ENCODE data around the gene EHD1.
A peak's percentile ranks its signal among the peaks of the same experiment; 100 is the strongest.

Gene EHD1

GRCh38 chr11:64884019-64884418, 5.6 kb upstream of the EHD1 start:
- Histone ChIP-seq H2BK120ac (ENCODE audit: insufficient read depth, low read length, poor library complexity) (no peak overlapping the region), H2BK5ac (ENCODE audit: low read depth, low read length, poor library complexity) (no peak overlapping the region), H2AK5ac (ENCODE audit: low read length) (no peak overlapping the region), H4K12ac (ENCODE audit: low read depth, low read length) (no peak overlapping the region), H3K36me3 (ENCODE audit: control insufficient read depth in 1 of 2, insufficient read depth in 2 of 2, low read length in 2 of 2) (no peaks in the 10 kb centered on the region), H3K4me1 (ENCODE audit: control insufficient read depth in 1 of 2, insufficient read depth in 2 of 2, low read length in 2 of 2) (peaks cover 5 to 12% of the 10 kb centered on the region in 2 experiments), H3K4ac (ENCODE audit: low read depth, low read length) (no peak overlapping the region), H3K27me3 (ENCODE audit: insufficient read depth, low read length) (no peaks in the 10 kb centered on the region), H3K27ac (ENCODE audit: low read depth, low read length) (no peak overlapping the region), H3K18ac (ENCODE audit: low read length) (no peak overlapping the region), H2AFZ (ENCODE audit: insufficient read depth, low read length, poor library complexity) (no peak overlapping the region), H3K79me1 (ENCODE audit: low read length) (peaks cover 8% of the 10 kb centered on the region), H3K23ac (ENCODE audit: low read length) (no peak overlapping the region), H3K9ac (ENCODE audit: low read length) (no peak overlapping the region), H3K79me2 (ENCODE audit: control insufficient read depth, insufficient read depth, low read length, poor library complexity) (peaks cover 1% of the 10 kb centered on the region), H3K4me3 (ENCODE audit: low read depth, low read length) (no peak overlapping the region), H4K91ac (ENCODE audit: low read depth, low read length) (peak overlapping the region; percentile 1), H3K9me3 (ENCODE audit: insufficient read depth, low read depth, low read length) (no peaks in the 10 kb centered on the region), H4K8ac (ENCODE audit: low read depth, low read length) (no peak overlapping the region), H3K14ac (ENCODE audit: low read length) (no peak overlapping the region), H2BK12ac (ENCODE audit: low read length) (no peak overlapping the region), H3K4me2 (ENCODE audit: low read length) (no peak overlapping the region)
- WGBS (ENCODE audit: extremely low coverage, insufficient coverage, insufficient read length): no CpG with 5 or more reads among the region's 8 CpGs
- DNase-seq: no peak

GRCh38 chr11:64883575-64883974, 5.2 kb upstream of the EHD1 start:
- Histone ChIP-seq H4K12ac (ENCODE audit: low read depth, low read length) (no peak overlapping the region), H2BK120ac (ENCODE audit: insufficient read depth, low read length, poor library complexity) (no peak overlapping the region), H3K4me1 (ENCODE audit: control insufficient read depth in 1 of 2, insufficient read depth in 2 of 2, low read length in 2 of 2) (peaks cover 4 to 12% of the 10 kb centered on the region in 2 experiments), H3K9ac (ENCODE audit: low read length) (no peak overlapping the region), H3K79me1 (ENCODE audit: low read length) (peaks cover 11% of the 10 kb centered on the region), H3K27ac (ENCODE audit: low read depth, low read length) (no peak overlapping the region), H3K18ac (ENCODE audit: low read length) (no peak overlapping the region), H3K27me3 (ENCODE audit: insufficient read depth, low read length) (no peaks in the 10 kb centered on the region), H2AK5ac (ENCODE audit: low read length) (no peak overlapping the region), H3K4me2 (ENCODE audit: low read length) (no peak overlapping the region), H3K14ac (ENCODE audit: low read length) (no peak overlapping the region), H3K36me3 (ENCODE audit: control insufficient read depth in 1 of 2, insufficient read depth in 2 of 2, low read length in 2 of 2) (no peaks in the 10 kb centered on the region), H4K8ac (ENCODE audit: low read depth, low read length) (no peak overlapping the region), H2BK12ac (ENCODE audit: low read length) (no peak overlapping the region), H3K4me3 (ENCODE audit: low read depth, low read length) (no peak overlapping the region), H2AFZ (ENCODE audit: insufficient read depth, low read length, poor library complexity) (no peak overlapping the region), H2BK5ac (ENCODE audit: low read depth, low read length, poor library complexity) (no peak overlapping the region), H4K91ac (ENCODE audit: low read depth, low read length) (peak overlapping the region; percentile 1), H3K9me3 (ENCODE audit: insufficient read depth, low read depth, low read length) (no peaks in the 10 kb centered on the region), H3K79me2 (ENCODE audit: control insufficient read depth, insufficient read depth, low read length, poor library complexity) (peaks cover 1% of the 10 kb centered on the region), H3K4ac (ENCODE audit: low read depth, low read length) (no peak overlapping the region), H3K23ac (ENCODE audit: low read length) (no peak overlapping the region)
- no CpG with 5 or more reads among the region's 5 CpGs for WGBS (ENCODE audit: extremely low coverage, insufficient coverage, insufficient read length)
- DNase-seq: no peak

GRCh38 chr11:64882243-64882642, 3.8 kb upstream of the EHD1 start:
- WGBS (ENCODE audit: extremely low coverage, insufficient coverage, insufficient read length): no CpG with 5 or more reads among the region's 5 CpGs
- H3K4me2 ChIP-seq (ENCODE audit: low read length): no peak overlapping the region

GRCh38 chr11:64881476-64881875, 3.1 kb upstream of the EHD1 start:
- Histone ChIP-seq H3K4ac (ENCODE audit: low read depth, low read length) (no peak overlapping the region), H4K12ac (ENCODE audit: low read depth, low read length) (no peak overlapping the region), H3K9ac (ENCODE audit: low read length) (no peak overlapping the region), H2BK12ac (ENCODE audit: low read length) (no peak overlapping the region), H4K91ac (ENCODE audit: low read depth, low read length) (no peak overlapping the region), H3K79me1 (ENCODE audit: low read length) (peaks cover 17% of the 10 kb centered on the region), H3K27me3 (ENCODE audit: insufficient read depth, low read length) (no peaks in the 10 kb centered on the region), H3K14ac (ENCODE audit: low read length) (no peak overlapping the region), H3K9me3 (ENCODE audit: insufficient read depth, low read depth, low read length) (no peaks in the 10 kb centered on the region), H3K4me2 (ENCODE audit: low read length) (no peak overlapping the region), H3K23ac (ENCODE audit: low read length) (no peak overlapping the region), H4K8ac (ENCODE audit: low read depth, low read length) (no peak overlapping the region), H2BK5ac (ENCODE audit: low read depth, low read length, poor library complexity) (no peak overlapping the region), H3K79me2 (ENCODE audit: control insufficient read depth, insufficient read depth, low read length, poor library complexity) (peaks cover 11% of the 10 kb centered on the region), H3K27ac (ENCODE audit: low read depth, low read length) (no peak overlapping the region), H3K36me3 (ENCODE audit: control insufficient read depth in 1 of 2, insufficient read depth in 2 of 2, low read length in 2 of 2) (no peaks in the 10 kb centered on the region), H3K4me3 (ENCODE audit: low read depth, low read length) (no peak overlapping the region), H2AK5ac (ENCODE audit: low read length) (no peak overlapping the region), H3K18ac (ENCODE audit: low read length) (no peak overlapping the region), H2BK120ac (ENCODE audit: insufficient read depth, low read length, poor library complexity) (no peak overlapping the region), H2AFZ (ENCODE audit: insufficient read depth, low read length, poor library complexity) (no peak overlapping the region), H3K4me1 (ENCODE audit: control insufficient read depth in 1 of 2, insufficient read depth in 2 of 2, low read length in 2 of 2) (peaks cover 2 to 5% of the 10 kb centered on the region in 2 experiments)
- WGBS (ENCODE audit: extremely low coverage, insufficient coverage, insufficient read length): no CpG with 5 or more reads among the region's 8 CpGs
- DNase-seq: peak in 1 of 2 donors; percentile 34

More at GRCh38 chr11:64882243-64882642, 3.8 kb upstream of the EHD1 start:
- Histone ChIP-seq H4K91ac (ENCODE audit: low read depth, low read length) (no peak overlapping the region), H3K23ac (ENCODE audit: low read length) (no peak overlapping the region), H4K8ac (ENCODE audit: low read depth, low read length) (no peak overlapping the region), H3K27me3 (ENCODE audit: insufficient read depth, low read length) (no peaks in the 10 kb centered on the region), H3K4me1 (ENCODE audit: control insufficient read depth in 1 of 2, insufficient read depth in 2 of 2, low read length in 2 of 2) (peaks cover 0 to 3% of the 10 kb centered on the region in 2 experiments), H3K18ac (ENCODE audit: low read length) (no peak overlapping the region), H4K12ac (ENCODE audit: low read depth, low read length) (no peak overlapping the region), H2AK5ac (ENCODE audit: low read length) (no peak overlapping the region), H3K4me3 (ENCODE audit: low read depth, low read length) (no peak overlapping the region), H2AFZ (ENCODE audit: insufficient read depth, low read length, poor library complexity) (no peak overlapping the region), H3K79me2 (ENCODE audit: control insufficient read depth, insufficient read depth, low read length, poor library complexity) (peaks cover 11% of the 10 kb centered on the region), H3K4ac (ENCODE audit: low read depth, low read length) (no peak overlapping the region), H2BK12ac (ENCODE audit: low read length) (no peak overlapping the region), H3K14ac (ENCODE audit: low read length) (no peak overlapping the region), H3K27ac (ENCODE audit: low read depth, low read length) (no peak overlapping the region), H3K36me3 (ENCODE audit: control insufficient read depth in 1 of 2, insufficient read depth in 2 of 2, low read length in 2 of 2) (no peaks in the 10 kb centered on the region), H2BK5ac (ENCODE audit: low read depth, low read length, poor library complexity) (no peak overlapping the region), H3K9ac (ENCODE audit: low read length) (no peak overlapping the region), H2BK120ac (ENCODE audit: insufficient read depth, low read length, poor library complexity) (no peak overlapping the region), H3K9me3 (ENCODE audit: insufficient read depth, low read depth, low read length) (no peaks in the 10 kb centered on the region), H3K79me1 (ENCODE audit: low read length) (peaks cover 16% of the 10 kb centered on the region)
- DNase-seq: no peak
